CD4-positive, alpha-beta T cell treated with Interleukin-17A for 1 hour (primary cell): Measurements from ENCODE around the gene MCTP1.

Experiments
- DNase-seq: peaks from one replicate; pipeline ENCODE4 v3.0.0-alpha.2; 2020

The MCTP1 gene

DNA sequence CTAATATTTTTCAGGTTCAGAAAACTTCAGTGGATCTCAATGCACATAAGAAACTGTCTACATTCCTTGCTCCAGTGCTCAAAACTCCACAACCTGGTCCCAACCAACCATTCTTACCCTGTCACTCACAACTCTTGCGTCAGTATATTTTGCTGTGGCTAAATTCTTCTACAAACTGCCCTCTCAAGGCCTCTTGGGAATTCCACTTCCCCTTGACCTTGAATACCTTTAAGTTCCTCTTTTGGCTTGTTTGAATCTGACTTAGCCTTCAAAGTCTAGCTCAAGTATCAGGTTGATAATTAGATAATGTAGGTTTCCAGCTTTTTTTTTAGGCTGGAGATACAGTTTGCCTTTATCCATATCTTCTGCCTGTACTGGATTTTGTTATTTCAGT lies 538.2 kb downstream of the MCTP1 start:
- no peak for DNase-seq

GRCh38 chr5:94745786-94746730 lies 538.8 kb downstream of the MCTP1 start:
- no peak for DNase-seq

DNA sequence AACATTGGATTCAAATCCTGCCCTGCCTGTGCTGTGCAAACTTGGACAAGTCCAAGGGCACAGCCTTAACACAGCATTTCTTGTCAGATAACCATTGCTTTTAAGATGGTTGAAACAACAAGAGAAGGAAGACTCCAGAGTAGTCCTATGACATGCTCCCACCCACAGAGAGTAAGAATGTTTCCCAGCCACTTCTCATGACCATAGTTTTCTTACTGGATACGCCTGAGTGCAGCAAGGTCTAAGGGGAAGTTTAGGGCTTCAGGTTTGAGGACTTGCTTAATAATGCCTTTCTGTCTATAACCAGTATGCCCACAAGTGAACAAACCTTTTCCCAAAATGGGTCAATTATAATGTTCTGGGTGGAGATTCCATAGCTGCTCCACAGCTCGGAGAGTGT lies 540.0 kb downstream of the MCTP1 start:
- no peak for DNase-seq

GRCh38 chr5:94742852-94743251 lies 542.0 kb downstream of the MCTP1 start:
- DNase-seq, result no peak

DNA sequence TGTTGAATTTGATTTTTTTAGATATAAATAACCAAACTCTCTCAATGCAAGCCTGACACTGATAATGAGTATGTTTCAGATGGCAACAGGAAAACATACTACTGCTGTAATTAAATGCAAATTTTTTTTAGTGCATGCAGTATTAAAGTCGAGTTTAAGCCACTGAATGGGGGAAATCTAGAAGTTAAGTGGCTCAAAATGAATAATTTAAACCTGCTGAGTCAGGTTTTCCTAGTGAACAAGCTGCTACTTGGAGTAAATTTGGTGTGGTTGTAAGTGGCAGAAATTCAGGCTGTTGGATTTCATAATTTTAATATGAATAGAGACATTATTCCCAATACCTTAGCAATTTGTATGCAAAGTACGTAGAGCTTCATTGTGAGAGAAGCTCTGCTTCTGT lies 544.6 kb downstream of the MCTP1 start:
- DNase-seq, result no peak

DNA sequence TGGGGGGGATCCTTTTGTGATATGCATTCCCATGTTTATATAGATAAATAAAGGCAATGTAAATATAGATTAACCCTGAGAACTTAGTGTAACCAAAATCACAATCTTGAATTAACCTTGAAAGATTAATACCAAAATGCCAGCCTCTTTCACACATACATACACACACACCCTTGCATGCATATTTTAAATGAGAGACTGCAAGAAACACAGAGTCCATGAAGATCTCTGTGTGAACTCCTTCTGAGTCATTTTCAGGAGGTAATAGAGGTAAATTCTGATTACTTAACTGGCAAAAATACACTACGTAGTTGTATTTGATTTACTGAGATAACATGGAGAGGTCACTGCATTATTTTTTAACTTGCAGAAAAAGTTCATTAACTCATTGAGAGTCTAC lies 548.4 kb downstream of the MCTP1 start:
- no peak for DNase-seq

DNA sequence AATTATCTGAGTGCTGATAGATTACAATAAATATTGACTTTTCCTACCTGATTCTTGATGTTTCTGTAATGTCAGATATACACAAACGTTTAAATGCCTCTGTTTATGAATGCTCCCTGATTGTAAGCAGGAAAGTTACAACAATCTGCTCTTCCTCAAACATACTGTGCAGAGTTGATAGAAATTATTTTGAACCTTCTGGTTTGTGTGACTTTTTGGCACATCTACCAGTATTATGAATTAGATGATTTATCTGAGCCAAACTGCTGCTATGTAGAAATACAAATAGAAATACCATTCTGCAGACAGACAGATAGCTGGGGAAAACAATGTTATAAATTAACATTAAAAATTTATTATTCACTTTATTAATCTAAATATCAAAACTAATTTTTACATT lies 553.4 kb downstream of the MCTP1 start:
- DNase-seq, result no peak

DNA sequence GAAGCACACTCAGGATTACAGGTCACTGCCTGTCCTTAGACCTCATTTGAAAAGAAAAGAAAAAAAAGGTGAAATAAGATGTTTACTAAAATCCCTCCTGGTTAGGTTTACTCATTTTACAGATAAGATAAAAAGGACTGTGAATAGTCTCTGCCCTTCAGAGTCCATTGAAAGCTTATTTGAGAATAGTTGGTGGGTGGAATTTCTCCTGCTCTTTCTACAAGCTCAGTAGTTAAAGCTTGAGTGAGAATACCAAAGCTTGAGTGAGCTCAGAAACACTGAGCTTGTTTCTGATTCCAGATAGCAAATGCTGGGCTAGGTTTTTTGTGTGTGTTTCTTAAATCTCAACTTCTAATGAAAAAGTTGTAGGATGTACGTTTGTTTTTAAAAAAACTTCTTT lies 559.8 kb downstream of the MCTP1 start:
- no peak for DNase-seq

DNA sequence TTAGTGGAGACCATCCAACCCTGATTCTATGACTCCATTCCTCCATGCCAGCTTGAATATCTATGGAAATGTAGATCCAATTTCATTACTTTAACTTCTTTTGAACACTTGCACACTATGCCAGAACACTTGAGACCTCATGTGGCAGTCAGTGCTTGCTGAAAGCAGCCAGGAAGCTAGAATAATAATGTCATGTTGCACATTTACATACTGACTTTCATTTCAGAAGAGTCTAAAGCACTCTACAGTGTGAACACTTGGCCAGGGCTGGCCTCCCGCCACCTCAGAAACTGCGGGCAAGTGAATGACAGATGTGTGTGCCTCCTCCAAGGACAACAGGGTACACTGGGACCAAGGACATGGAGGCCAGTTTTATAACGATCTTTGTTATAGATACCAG lies 569.1 kb downstream of the MCTP1 start:
- DNase-seq, result no peak

DNA sequence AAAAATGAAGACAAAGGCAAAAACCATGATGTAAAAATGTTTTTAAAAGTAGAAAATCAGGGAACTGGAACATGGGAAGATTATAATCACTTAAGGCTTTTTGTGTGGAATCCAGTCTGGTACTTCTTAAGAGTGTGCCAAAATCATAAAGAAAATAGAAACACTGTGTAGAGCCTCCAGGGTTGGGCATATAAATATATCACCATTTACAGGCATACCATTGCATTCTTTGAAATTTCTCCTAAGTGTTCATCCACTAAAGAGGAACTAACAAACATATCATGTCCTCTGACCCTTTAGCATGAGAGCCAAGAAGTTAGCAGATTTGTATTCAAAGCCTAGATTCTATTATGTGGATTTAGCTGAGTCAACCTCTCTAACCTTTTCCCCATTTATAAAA lies 573.1 kb downstream of the MCTP1 start:
- no peak for DNase-seq

DNA sequence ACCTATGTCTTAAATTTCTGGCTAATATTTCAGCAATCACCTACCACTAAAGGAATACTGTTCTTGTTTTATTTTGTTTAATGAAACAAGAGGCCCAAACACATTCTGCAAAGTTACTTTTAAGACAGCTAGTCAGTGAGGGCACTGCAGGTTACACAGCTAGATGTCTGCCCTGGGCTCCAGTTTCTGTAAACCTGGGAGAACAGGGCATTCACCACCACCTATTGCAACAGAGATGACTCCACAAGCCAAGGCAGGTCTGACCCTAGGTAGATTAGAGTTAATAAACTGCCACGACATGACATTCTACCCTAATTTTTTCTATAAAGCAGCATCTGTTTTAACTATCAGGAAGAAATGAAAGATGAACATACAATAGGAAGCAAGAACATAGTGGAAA lies 575.6 kb downstream of the MCTP1 start:
- DNase-seq, result no peak

DNA sequence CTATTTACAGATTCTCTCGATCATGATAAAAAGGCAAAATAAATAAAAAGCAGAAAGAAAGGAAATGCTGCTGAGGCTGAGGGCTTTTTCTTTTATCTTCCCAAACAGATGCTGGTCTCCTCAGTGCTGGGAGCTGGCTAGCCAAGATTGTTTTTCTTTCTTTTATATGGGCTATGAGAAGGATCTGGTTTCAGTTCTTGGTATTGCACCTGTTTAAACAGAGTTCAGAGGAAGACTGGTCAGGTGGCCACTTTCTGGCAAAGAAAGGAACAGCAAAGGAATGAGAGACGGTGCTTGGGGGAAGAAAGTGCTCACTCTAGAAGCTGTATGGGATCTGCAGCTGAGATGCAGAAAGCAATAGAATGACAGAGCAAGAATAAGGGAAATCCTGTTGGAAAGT lies 577.5 kb downstream of the MCTP1 start:
- DNase-seq, result no peak

DNA sequence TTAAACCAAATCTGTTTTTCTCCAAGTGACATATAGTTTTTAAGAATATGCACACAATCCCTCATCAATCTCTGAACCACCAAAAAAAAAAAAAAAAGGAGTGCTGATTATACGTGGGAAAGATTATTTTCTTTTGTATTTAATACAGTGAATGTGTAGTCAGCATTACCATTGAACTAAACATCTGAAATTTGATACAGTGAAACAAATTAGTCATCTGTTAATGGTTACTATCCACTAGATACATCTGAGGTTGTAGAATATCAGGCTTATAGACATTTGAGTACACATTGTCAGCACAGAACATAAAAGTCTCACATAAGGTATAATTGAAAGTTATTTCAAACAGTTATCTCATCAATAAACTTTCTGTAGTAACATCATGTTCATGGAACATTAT lies 579.5 kb downstream of the MCTP1 start:
- no peak for DNase-seq

- no peak for DNase-seq
These were observed 582.2 kb downstream of the MCTP1 start for GRCh38 chr5:94702729-94703128.

DNA sequence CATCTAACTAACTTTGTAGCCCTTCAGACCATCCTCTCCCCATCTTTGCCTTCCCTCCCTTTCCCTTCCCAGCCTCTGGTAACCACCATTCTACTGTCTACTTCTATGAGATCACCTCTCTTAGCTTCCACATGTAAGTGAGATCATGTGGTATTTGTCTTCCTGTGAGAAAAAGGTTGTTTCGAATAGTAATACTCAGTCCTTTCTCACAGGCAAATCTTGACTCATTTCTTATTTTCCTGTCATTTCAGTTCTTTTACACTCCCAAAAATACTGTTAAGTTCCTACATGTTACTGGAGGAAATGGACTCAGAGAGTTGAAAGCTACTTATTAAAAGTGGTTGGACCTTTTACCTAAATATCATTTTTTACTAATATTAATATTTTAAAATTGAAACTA lies 584.3 kb downstream of the MCTP1 start:
- DNase-seq, result peak; percentile 7

DNA sequence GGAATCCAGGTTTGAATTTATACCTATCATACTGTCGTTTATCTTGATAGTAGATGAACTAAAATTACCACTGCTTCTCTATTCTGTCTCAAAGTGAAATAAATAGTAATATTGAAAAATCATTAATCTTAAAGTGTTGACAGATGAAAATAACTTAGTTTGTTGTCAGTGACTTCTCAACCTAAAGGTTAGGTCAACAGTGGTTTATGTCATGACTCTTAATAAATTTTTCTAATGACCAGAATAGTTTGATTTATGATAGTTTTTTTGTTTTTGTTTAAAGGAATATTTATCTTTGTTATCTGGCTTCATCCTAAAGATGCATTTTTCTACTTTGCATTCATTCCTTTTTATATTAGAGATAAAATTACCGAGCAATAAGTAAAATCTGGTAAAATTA lies 585.3 kb downstream of the MCTP1 start:
- DNase-seq, result no peak

GRCh38 chr5:94698197-94698596 lies 586.7 kb downstream of the MCTP1 start:
- no peak for DNase-seq

DNA sequence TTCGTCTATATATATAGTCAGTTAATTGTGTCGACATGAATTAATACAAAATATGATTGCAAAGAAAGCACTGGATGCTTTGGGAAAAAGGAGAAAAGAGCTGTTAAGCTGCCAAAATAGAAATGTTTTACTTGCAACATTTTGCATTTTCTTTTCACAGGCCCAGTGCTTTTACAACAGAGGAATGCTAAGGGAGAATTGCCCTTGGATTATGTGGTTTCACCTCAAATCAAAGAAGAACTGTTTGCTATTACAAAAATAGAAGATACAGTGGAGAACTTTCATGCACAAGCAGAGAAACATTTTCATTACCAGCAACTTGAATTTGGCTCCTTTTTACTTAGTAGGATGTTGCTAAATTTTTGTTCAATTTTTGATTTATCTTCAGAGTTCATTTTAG lies 590.2 kb downstream of the MCTP1 start:
- DNase-seq, result no peak

DNA sequence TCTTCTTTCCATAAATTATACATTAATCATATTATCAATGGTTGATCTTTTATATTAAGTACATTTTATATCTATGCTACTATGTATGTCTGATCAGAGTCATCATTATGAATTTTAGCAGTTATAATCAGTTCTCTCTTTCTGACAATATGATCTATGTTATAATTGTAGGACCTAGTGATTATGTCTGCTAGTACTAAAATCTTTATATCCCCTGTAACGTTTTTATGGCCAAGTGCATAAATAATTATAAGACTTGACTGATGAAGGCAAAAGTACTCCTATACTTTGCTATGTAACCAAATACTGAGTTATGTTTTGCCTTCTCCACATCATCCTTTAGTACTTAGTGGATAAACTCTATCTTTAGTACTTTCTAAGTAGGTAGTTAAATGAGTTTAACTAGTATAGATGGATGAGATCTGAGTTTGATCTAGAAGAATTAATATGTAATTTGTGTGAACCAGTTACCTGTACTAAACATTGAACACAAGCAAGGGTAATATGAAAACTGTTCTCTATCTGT lies 591.0 kb downstream of the MCTP1 start:
- DNase-seq, result no peak

DNA sequence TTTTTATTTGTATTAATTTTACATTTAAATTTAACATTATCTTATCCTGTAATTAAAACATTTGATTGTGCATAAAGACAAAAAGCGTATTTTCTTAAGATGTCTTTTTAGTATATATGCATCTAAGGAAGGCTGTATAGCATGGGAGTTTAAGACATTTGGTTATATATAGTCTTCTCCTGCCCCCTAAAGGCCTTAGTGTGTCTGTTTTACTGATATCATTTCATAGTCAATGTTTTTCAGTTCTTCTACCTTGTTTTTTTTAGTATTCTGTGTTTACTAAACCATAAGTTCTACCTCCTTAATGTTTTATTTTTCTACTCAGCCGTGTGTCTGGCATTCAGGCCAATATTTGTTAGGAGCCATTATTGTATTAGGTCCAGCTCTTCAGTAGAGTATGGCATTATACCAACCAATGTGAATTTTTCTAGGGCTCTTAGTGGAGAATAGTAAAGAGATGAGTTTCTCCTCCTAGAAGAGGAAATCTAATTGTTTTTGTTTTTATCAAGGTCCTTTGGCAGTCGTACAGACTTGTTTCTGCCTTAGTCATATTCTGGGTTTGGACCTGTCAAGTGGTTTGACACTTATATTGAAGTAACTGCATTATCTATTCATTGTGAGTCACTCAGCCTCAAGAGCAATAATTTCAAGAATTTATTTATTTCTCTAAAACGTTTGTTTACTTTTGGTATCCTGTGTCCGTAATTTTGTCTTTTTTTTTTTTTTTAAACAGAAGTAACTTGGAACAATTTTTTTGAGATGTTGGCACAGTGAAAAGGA lies 591.7 kb downstream of the MCTP1 start:
- DNase-seq, result peak; percentile 63

DNA sequence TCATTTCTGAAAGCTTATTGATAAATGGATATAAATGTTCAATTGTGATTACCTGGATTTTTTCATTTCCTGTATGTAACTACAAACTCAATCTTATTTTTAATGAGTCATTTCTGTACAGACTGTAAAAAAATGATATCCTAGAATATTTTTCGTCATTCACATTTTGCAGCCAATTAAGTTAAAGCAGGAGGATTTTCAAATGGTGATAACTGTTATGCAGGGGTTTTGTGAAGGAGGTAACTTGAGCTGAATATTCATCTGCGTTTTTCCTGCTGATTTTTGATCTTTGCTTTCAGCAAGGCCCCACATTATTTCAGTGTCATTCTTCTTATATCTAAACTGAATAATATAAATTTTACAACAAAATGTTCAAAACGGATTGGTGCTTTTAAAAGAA lies 592.3 kb downstream of the MCTP1 start:
- no peak for DNase-seq

DNA sequence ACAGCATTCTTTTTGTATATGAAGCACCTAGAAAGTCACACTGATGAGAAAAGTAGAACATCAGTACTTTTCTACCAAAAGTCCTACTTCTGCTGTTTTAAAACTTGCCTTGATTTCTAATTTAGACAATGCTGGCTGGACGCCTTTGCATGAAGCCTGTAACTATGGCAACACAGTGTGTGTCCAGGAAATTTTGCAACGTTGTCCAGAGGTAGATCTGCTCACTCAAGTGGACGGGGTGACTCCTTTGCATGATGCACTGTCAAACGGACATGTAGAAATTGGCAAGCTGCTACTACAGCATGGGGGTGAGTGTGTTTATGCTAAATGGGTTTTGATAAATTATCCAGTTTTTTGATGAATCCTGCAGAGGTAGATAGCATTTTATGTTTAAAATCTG lies 592.9 kb downstream of the MCTP1 start:
- DNase-seq, result no peak

DNA sequence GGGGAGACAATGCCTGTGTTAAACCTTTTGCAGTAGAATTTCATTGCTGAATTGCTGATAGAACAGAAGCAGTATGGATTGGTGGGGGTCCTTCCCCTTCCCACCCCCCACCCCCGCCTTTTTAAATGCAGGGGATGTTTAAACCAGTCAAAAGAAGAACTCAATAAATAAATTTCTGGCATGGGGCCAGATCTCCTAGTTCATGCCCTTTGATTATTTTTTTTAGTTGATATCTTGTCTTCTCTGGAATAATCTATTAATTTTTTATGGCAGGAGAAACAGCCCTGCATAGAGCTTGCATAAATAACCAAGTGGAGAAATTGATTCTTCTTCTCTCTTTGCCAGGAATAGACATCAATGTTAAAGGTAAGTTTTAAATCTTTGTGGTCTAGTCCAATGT lies 593.6 kb downstream of the MCTP1 start:
- no peak for DNase-seq

- no peak for DNase-seq
These were observed 594.1 kb downstream of the MCTP1 start for GRCh38 chr5:94690778-94691177.
